Tibial artery (tissue), 4 donors: Measurements from ENCODE around the gene OOEP.
"Not testable (repeated sequence)": the region's sequence is repeated elsewhere in the genome, so short reads cannot be mapped to it uniquely, and the experiment has no call there.

Experiments
- DNase-seq, 2 donors: peaks; one replicate each; pipeline ENCODE4 v3.0.0-alpha.2; 2019
- H3K27ac ChIP-seq, 2 donors: fragments of 200-600 bp; sonication (generic) in 1 of 2; 1 replicate in 1 of 2; 2 replicates in 1 of 2; pipeline ENCODE4 v1.5.1; 2018 to 2019; ENCODE audit warnings: mild to moderate bottlenecking in 1 of 2
- H3K27me3 ChIP-seq, 2 donors: fragments of 200-600 bp; sonication (generic) in 1 of 2; one replicate each; pipeline versions ENCODE4 v1.5.1 to v1.6.0; 2016 to 2019
- H3K36me3 ChIP-seq, 3 donors: fragments of 200-600 bp; sonication (generic) in 2 of 3; one replicate each; pipeline ENCODE4 v1.5.1; 2016 to 2019; ENCODE audit warnings: mild to moderate bottlenecking in 2 of 3
- H3K4me1 ChIP-seq, 4 donors: fragments of 200-600 bp; sonication (generic) in 2 of 4; 1 replicate in 3 of 4; 2 replicates in 1 of 4; pipeline ENCODE4 v1.5.1; 2016 to 2019
- H3K4me3 ChIP-seq, 2 donors: fragments of 200-600 bp; sonication (generic) in 1 of 2; 1 replicate in 1 of 2; 2 replicates in 1 of 2; pipeline ENCODE4 v1.5.1; 2018 to 2019; ENCODE audit warnings: mild to moderate bottlenecking in 2 of 2
- H3K9me3 ChIP-seq, 3 donors: fragments of 200-600 bp; sonication (generic) in 1 of 3; one replicate each; pipeline ENCODE4 v1.5.1; 2016 to 2019
- intact Hi-C: fragments of 100-400 bp; cut with DNase I; formaldehyde crosslinking; loops from one replicate; pipeline ENCODE4 v1.15.0; 2023; ENCODE audit warnings: low total_unique reads
- TF ChIP-seq, protein P1 (sequence below), 2 experiments: fragments of 200-600 bp in 1 of 2; fragments of 450-650 bp in 1 of 2; IDR thresholded peaks; one replicate each; pipeline ENCODE4 v1.5.1; 2017 to 2019; ENCODE audit warnings: antibody characterized with exemption in 2 of 2, mild to moderate bottlenecking in 1 of 2, moderate library complexity in 1 of 2

The OOEP gene

DNA sequence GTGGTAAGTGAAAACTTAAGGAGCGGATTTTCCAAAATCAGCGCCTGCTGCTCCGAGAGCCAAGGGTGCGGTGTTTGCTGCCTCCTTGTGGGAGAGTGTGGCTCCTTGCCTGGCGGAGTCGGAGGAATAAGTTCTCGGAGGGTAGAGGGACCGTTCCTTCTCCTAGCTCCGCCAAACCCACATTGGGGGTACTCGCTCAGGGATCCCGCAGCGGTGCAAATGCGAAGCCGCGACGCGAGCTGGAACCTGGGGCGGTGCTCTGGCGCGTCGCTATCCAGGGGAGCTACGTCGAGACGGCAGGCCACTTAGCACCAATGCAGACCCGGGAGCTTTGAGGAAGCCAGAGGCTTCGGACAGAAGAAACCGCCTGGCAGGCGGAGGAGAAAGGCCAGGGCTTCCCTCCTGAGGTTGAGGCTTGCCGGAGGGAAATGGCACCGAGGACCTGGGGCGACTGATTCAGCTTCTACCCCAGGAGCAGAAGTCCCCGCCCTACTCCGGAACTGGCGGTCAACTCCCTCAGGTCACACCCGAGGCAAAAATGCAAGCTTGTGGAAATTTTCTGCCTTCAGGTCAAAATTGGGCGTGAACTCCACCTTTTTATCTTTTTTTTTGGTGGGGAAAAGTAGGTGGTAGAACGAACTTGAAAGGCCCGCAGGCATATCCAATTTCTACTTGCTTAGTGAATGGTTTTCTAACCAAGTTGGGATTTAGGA, 19.3 kb upstream of the OOEP start:
- intact Hi-C loops, result no loop called here
- DNase-seq, result peak; percentile 42 to 68
- H3K27ac ChIP-seq, result peak overlapping the region; percentile 61 to 72

GRCh38 chr6:73388433-73388799, 18.7 kb upstream of the OOEP start:
- Histone ChIP-seq H3K9me3 (no peaks in the 10 kb centered on the region), H3K27me3 (no peaks in the 10 kb centered on the region), H3K27ac (peak overlapping the region; percentile 61 to 72), H3K4me1 (peaks cover 0 to 5% (median 0%) of the 10 kb centered on the region in 4 donors), H3K4me3 (peak overlapping the region; percentile 49 to 61), H3K36me3 (no peaks in the 10 kb centered on the region)
- intact Hi-C loops, result no loop called here
- no peak for DNase-seq
- TF ChIP-seq, protein P1, sequence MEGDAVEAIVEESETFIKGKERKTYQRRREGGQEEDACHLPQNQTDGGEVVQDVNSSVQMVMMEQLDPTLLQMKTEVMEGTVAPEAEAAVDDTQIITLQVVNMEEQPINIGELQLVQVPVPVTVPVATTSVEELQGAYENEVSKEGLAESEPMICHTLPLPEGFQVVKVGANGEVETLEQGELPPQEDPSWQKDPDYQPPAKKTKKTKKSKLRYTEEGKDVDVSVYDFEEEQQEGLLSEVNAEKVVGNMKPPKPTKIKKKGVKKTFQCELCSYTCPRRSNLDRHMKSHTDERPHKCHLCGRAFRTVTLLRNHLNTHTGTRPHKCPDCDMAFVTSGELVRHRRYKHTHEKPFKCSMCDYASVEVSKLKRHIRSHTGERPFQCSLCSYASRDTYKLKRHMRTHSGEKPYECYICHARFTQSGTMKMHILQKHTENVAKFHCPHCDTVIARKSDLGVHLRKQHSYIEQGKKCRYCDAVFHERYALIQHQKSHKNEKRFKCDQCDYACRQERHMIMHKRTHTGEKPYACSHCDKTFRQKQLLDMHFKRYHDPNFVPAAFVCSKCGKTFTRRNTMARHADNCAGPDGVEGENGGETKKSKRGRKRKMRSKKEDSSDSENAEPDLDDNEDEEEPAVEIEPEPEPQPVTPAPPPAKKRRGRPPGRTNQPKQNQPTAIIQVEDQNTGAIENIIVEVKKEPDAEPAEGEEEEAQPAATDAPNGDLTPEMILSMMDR (IDR thresholded peaks at IDR 0.05), result no peak

More for the DNA sequence above, 19.3 kb upstream of the OOEP start:
- peaks cover 0 to 5% (median 0%) of the 10 kb centered on the region in 4 donors for H3K4me1 ChIP-seq
- H3K9me3 ChIP-seq, result no peaks in the 10 kb centered on the region
- TF ChIP-seq, protein P1 (IDR thresholded peaks at IDR 0.05), result peak; percentile 37 to 44
- no peaks in the 10 kb centered on the region for H3K36me3 ChIP-seq
- H3K27me3 ChIP-seq, result no peaks in the 10 kb centered on the region
- peak overlapping the region; percentile 49 to 61 for H3K4me3 ChIP-seq

DNA sequence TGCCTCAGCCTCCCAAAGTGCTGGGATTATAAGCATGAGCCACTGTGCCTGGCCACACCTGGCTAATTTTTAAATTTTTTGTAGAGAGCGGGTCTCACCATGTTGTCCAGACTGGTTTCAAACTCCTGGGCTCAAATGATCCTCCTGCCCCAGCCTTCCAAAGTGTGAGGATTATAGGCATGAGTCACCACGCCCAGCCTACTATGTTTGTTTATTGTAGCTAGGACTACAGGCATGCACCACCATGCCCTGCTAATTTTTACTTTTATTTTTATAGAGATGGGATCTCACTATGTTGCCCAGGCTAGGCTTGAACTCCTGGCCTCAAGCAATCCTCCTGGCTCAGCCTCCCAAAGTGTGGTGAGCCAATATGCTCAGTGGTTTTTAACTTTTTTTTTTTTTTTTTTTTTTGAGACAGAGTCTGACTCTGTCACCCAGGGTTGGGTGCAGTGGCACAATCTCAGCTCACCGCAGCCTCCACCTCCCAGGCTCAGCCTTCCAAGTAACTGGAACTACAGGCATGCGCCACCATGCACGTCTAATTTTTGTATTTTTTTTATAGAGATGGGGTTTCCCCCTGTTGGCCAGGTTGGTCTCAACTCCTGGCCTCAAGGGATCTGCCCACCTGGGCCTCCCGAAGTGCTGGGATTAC, 12.9 kb upstream of the OOEP start:
- no peaks in the 10 kb centered on the region for H3K9me3 ChIP-seq
- TF ChIP-seq, protein P1 (IDR thresholded peaks at IDR 0.05), result no peak

GRCh38 chr6:73381531-73381930, 11.8 kb upstream of the OOEP start:
- intact Hi-C loops, H3K9me3 ChIP-seq, H3K4me3 ChIP-seq, H3K36me3 ChIP-seq, H3K27me3 ChIP-seq, H3K4me1 ChIP-seq, DNase-seq, H3K27ac ChIP-seq: not testable (repeated sequence)

More for the DNA sequence above, 12.9 kb upstream of the OOEP start:
- H3K27ac ChIP-seq, result no peak overlapping the region
- H3K4me1 ChIP-seq, result no peaks in the 10 kb centered on the region
- intact Hi-C loops, result no loop called here
- DNase-seq, result no peak
- H3K36me3 ChIP-seq, result no peaks in the 10 kb centered on the region
- no peaks in the 10 kb centered on the region for H3K27me3 ChIP-seq
- no peak overlapping the region for H3K4me3 ChIP-seq

DNA sequence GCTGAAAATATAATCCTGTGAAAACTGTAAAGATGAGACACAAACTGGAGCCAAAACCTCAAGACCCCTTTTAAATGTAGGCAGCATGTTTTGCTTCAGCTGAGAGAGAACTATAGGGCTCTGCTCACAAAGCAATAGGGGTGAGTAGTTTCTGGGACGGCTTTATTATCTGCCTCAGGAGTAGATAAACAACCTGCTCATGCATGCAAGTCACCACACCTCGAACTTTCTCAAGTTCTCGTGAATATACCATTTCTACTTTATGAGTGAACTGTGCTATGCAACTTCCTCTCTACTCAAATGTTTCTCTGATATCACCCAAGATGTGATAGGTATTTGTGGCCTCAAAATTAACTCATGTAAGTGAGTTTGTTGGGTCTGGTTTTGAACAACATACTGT, 7.5 kb upstream of the OOEP start:
- Histone ChIP-seq H3K4me3 (no peak overlapping the region), H3K27me3 (no peaks in the 10 kb centered on the region), H3K27ac (no peak overlapping the region), H3K9me3 (peaks cover 0 to 4% (median 4%) of the 10 kb centered on the region in 3 donors), H3K4me1 (no peaks in the 10 kb centered on the region), H3K36me3 (no peaks in the 10 kb centered on the region)
- intact Hi-C loops, result no loop called here
- TF ChIP-seq, protein P1 (IDR thresholded peaks at IDR 0.05), result no peak
- no peak for DNase-seq

- intact Hi-C loops, result no loop called here
- DNase-seq, result no peak
Measured at GRCh38 chr6:73375216-73375615, 5.5 kb upstream of the OOEP start.

More at GRCh38 chr6:73375216-73375615, 5.5 kb upstream of the OOEP start:
- no peaks in the 10 kb centered on the region for H3K27me3 ChIP-seq
- TF ChIP-seq, protein P1 (IDR thresholded peaks at IDR 0.05), result no peak
- no peak overlapping the region for H3K4me3 ChIP-seq
- no peaks in the 10 kb centered on the region for H3K36me3 ChIP-seq
- peaks cover 5 to 18% (median 14%) of the 10 kb centered on the region in 3 donors for H3K9me3 ChIP-seq
- no peak overlapping the region for H3K27ac ChIP-seq
- no peaks in the 10 kb centered on the region for H3K4me1 ChIP-seq
